Small intestine (tissue), 7 donors: ENCODE measurements around the gene RFX3. TPM values are rescaled to one million over a fixed set of nuclear protein-coding genes. Genes with fewer than 3 reads are reported as not detected.
A peak's percentile ranks its signal among the peaks of the same experiment; 100 is the strongest.

Source experiments
- DNase-seq, 2 donors: peaks; one replicate each; pipeline versions ENCODE4 v3.0.0 to v3.0.0-alpha.2; 2013
- FAIRE-seq: peaks from 2 replicates; lab custom pipeline; 2012; peaks lifted over from hg19 to GRCh38; lab: Jason Lieb, UNC
- H3K27ac ChIP-seq, 3 donors: one replicate each; pipeline ENCODE4 v1.5.1; 2013; ENCODE audit warnings: low read length in 2 of 3, mild to moderate bottlenecking in 2 of 3, control low read depth in 1 of 3, inconsistent platforms in 1 of 3, low read depth in 1 of 3, moderate library complexity in 1 of 3
- H3K27me3 ChIP-seq, 3 donors: one replicate each; pipeline ENCODE4 v1.6.1; 2013; ENCODE audit warnings: low read length in 3 of 3, inconsistent platforms in 1 of 3; ENCODE audit not compliant: control insufficient read depth in 3 of 3, insufficient read depth in 3 of 3
- H3K36me3 ChIP-seq, 3 donors: one replicate each; pipeline ENCODE4 v1.6.1; 2013; ENCODE audit warnings: low read length in 3 of 3, inconsistent platforms in 1 of 3, low read depth in 1 of 3, mild to moderate bottlenecking in 1 of 3, moderate library complexity in 1 of 3; ENCODE audit not compliant: control insufficient read depth in 3 of 3, insufficient read depth in 2 of 3
- H3K4me1 ChIP-seq, 3 donors: one replicate each; pipeline ENCODE4 v1.6.1; 2013; ENCODE audit warnings: low read length in 2 of 3, inconsistent platforms in 1 of 3, low read depth in 1 of 3, mild to moderate bottlenecking in 1 of 3, moderate library complexity in 1 of 3; ENCODE audit not compliant: control insufficient read depth in 3 of 3, insufficient read depth in 2 of 3
- H3K4me3 ChIP-seq, 3 donors: one replicate each; pipeline ENCODE4 v1.5.1; 2013; ENCODE audit warnings: low read length in 3 of 3, control low read depth in 1 of 3, inconsistent platforms in 1 of 3, low read depth in 1 of 3, mild to moderate bottlenecking in 1 of 3, moderate library complexity in 1 of 3
- H3K9me3 ChIP-seq, 2 donors: one replicate each; pipeline ENCODE4 v1.6.1; 2013; ENCODE audit warnings: low read depth in 1 of 2, low read length in 1 of 2; ENCODE audit not compliant: control insufficient read depth in 2 of 2, insufficient read depth in 1 of 2
- WGBS, 3 donors: extraction: QIAGEN DNeasy Blood & Tissue Kit; methylation state at CpG; one replicate each; pipeline ENCODE4 v1.1.7; 2013; 5-methylcytosine and 5-hydroxymethylcytosine counted together
- polyA plus RNA-seq, 4 donors: library from polyadenylated mRNA; stranded (reverse) in 3 of 4; unstranded in 1 of 4; fragments of 200-250 nt in 3 of 4; fragments of 120-200 nt in 1 of 4; gene quantifications; one replicate each; pipeline versions ENCODE4 v1.2.1 to v1.2.3, GENCODE V29; 2013
- donor health status: healthy with polysubstance abuse.
- donor health status: control.
- donor health status: control.
- donor health status: Bipolar disorder and iron deficiency.
- donor health status: healthy.

RFX3 gene
- polyA plus RNA-seq, 4 donors = 0.27 to 8.1 (median 1.3) TPM

DNA sequence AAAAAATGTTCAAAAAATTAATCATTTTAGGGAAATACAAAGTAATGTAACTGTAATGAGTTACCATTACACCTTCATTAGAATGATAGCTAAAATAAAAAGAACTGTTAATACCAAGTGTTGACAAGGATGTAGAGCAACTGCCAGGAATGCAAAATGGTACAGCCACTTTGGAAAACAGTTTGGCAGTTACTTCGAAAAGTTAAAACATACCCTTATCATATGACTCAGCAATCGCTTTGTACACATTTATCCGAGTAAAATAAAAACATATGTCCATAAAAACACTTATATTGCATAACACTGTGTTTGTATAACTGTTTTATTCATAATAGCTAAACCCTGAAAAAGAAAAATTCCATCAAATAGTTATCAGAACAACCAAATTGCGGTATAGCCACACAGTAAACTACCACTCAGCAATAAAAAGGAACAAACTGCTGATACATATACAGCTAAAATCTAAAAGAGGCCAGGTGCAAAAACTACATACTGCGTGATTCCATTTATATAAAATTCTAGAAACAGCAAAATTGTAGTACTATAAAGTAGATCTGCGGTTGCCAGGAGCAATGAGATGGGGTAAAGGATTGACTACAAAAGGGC lies 61.7 kb downstream of the RFX3 start:
- H3K9me3 ChIP-seq = no peaks in the 10 kb centered on the region
- DNase-seq (no peak), FAIRE-seq (no peak)
- 82 to 92% (median 89%) methylated on average over 6 of the region's 6 CpGs for WGBS, 3 donors
- H3K36me3 ChIP-seq = no peaks in the 10 kb centered on the region
- no peak overlapping the region for H3K4me3 ChIP-seq
- H3K27me3 ChIP-seq = no peaks in the 10 kb centered on the region
- no peak overlapping the region for H3K27ac ChIP-seq
- H3K4me1 ChIP-seq = no peaks in the 10 kb centered on the region

DNA sequence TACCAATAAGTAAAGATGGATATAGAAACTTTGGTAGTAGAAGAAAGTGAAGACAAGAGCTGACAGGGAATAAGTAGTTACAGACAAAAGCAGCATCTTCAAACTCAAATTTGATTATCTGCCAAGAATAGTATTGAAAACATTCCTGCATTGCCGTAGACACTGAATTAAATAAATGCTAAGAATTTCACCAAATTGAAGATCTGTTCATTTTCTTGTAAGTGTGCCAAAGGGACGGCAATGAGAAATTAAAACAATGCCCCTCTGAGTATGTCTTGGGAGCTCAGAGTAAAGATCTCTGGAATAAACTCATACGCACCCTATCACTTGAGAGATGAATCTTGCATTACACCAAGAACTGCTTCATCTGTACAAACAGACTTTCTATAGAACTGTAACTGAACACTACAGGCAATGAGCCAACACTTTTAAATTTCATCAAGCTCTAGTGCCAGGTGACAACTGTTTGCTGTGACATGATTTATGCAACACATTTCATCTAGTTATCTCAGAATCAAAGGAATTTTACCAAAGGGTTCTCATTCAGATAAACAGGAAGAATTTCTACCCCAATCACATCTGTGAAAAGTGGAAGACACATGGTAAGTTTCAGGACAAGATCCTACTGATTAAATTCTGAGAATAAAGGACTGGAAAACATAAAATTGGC lies 66.9 kb downstream of the RFX3 start:
- H3K36me3 ChIP-seq = no peaks in the 10 kb centered on the region
- no peaks in the 10 kb centered on the region for H3K4me1 ChIP-seq
- FAIRE-seq (no peak), DNase-seq (no peak)
- no peaks in the 10 kb centered on the region for H3K27me3 ChIP-seq
- 69 to 94% (median 91%) methylated on average over 3 of the region's 3 CpGs for WGBS, 3 donors
- no peak overlapping the region for H3K27ac ChIP-seq
- no peaks in the 10 kb centered on the region for H3K9me3 ChIP-seq
- no peak overlapping the region for H3K4me3 ChIP-seq

DNA sequence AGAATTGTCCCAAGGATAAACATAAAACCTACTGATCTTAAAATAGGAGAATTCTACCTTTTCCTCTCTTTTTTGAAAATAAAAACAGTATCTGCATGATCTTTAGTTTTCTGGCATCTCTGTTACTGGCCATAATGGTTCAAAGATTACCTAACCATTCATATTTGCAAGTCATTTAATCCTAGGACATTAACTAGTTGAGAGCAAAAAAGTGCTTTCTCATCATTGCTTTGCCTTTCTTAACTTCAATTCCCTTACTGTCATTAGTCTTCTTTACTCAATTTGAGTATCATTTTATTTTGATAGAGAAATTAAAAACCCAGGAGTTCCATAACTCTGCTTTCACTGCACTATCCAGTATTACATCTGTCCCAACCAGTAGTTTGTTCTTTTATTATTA lies 68.6 kb downstream of the RFX3 start:
- Histone ChIP-seq H3K36me3 (no peaks in the 10 kb centered on the region), H3K27ac (no peak overlapping the region), H3K27me3 (no peaks in the 10 kb centered on the region), H3K9me3 (no peaks in the 10 kb centered on the region), H3K4me3 (no peak overlapping the region), H3K4me1 (no peaks in the 10 kb centered on the region)
- FAIRE-seq (no peak), DNase-seq (no peak)

DNA sequence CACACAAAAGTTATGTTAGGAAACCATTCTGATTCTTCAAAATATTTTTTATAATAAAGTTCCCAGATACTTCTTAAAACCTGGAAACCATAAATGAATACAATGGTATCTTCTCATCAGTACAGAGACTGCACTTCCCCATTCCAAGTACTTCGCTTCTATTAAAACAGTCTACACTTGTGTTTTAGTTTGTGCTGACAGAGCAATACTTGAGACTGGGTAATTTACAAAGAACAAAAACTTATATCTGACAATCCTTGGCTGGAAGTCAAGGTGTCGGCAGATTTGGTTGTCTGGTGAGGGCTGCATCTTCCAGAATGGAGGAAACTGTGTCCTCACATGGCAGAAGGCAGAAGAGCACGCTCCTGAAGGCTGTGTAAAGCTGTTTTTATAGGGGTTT lies 70.1 kb downstream of the RFX3 start:
- DNase-seq (no peak), FAIRE-seq (no peak)
- no peak overlapping the region for H3K4me3 ChIP-seq
- H3K27me3 ChIP-seq = no peaks in the 10 kb centered on the region
- H3K27ac ChIP-seq = no peak overlapping the region
- 84 to 96% (median 93%) methylated on average over 3 of the region's 3 CpGs for WGBS, 3 donors
- H3K36me3 ChIP-seq = no peaks in the 10 kb centered on the region
- no peaks in the 10 kb centered on the region for H3K9me3 ChIP-seq
- H3K4me1 ChIP-seq = no peaks in the 10 kb centered on the region

DNA sequence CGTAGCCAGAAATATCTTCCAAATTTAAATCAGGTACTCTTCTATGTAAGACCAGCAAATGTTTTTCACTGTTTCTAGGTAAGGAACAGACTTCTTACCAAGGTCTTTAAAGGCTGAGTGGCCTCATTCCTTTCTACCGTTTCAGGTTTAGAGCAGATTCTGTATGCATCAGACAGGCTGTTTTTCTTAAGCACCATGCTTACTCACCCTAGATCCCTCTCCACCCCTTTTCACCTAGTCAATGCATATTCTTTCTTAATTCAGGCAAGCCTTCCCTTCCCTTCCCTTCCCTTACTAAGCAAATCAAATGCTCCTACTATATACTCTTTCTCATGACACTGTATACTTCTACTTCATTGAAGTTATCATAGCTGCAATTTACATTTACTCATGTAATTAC lies 70.7 kb downstream of the RFX3 start:
- Histone ChIP-seq H3K4me1 (no peaks in the 10 kb centered on the region), H3K27me3 (no peaks in the 10 kb centered on the region), H3K36me3 (no peaks in the 10 kb centered on the region), H3K4me3 (no peak overlapping the region), H3K9me3 (no peaks in the 10 kb centered on the region), H3K27ac (no peak overlapping the region)
- no peak for FAIRE-seq
- WGBS, 3 donors = 93 to 94% (median 94%) methylated on average over 2 of the region's 2 CpGs
- no peak for DNase-seq

DNA sequence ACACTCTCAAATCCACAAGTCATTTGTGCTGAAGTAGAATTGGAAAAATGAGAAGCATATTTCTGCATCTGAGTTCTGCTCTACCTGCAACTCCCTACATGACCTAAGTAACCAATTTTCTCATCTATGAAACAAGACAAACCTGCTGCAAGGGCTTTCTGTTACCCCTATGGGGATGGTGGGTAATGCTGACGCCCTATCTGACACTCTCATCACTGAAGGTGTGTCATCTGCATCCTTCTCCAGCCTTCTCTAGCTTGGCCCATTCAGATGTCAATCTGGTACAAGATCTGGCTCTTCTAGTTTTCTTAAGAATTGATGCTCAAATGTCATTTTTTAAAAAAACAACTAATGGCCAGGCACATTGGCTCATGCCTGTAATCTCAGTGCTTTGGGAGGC lies 73.8 kb downstream of the RFX3 start:
- FAIRE-seq = no peak
- no peaks in the 10 kb centered on the region for H3K4me1 ChIP-seq
- H3K36me3 ChIP-seq = no peaks in the 10 kb centered on the region
- no peaks in the 10 kb centered on the region for H3K9me3 ChIP-seq
- WGBS, 3 donors = 83 to 96% (median 89%) methylated on average over 1 of the region's 1 CpG
- H3K4me3 ChIP-seq = no peak overlapping the region
- no peak overlapping the region for H3K27ac ChIP-seq
- no peak for DNase-seq
- no peaks in the 10 kb centered on the region for H3K27me3 ChIP-seq

DNA sequence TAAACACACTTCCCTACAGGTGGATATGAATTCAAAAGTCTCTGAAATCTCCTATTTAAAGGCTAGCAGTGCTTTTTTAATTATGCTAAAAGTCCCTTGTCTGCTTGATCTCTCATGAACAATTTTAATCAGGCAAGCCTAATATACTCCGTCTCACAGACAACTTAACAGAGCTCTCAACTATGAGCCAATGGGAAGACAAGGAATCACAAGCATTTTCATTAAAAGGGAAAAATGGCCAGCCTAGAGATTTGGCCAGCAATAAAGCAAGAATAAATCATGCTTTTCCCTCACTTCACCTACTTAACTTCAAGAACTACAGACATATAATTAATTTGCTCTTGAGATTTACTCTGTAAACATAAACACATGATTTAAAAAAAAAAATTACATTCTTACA lies 78.0 kb downstream of the RFX3 start:
- Histone ChIP-seq H3K27ac (no peak overlapping the region), H3K4me1 (no peaks in the 10 kb centered on the region), H3K4me3 (no peak overlapping the region), H3K27me3 (no peaks in the 10 kb centered on the region), H3K36me3 (no peaks in the 10 kb centered on the region), H3K9me3 (no peaks in the 10 kb centered on the region)
- FAIRE-seq = no peak
- DNase-seq = no peak
- WGBS, 3 donors = 67 to 95% (median 84%) methylated on average over 1 of the region's 1 CpG

DNA sequence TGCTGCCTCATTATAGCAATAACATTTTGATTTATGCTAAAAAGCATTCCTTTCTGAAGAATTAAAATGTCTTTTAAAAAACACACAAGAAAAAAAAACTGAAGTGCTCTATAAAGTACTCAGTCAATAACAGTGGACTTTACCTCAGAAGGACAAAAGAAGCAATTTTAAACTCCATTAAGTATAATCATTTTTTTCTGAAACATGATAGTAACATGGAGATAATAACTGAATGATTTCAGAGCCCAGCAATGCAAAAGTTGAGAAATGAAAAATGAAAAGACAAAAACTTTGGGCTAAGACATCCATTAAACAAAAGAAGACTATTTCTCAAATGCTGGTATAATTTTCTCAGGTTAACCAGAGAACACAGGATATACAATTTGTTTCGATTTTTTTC lies 78.7 kb downstream of the RFX3 start:
- Histone ChIP-seq H3K4me1 (no peaks in the 10 kb centered on the region), H3K4me3 (no peak overlapping the region), H3K27ac (no peak overlapping the region), H3K36me3 (no peaks in the 10 kb centered on the region), H3K9me3 (no peaks in the 10 kb centered on the region), H3K27me3 (no peaks in the 10 kb centered on the region)
- FAIRE-seq (peak; percentile 30), DNase-seq (no peak)
- 67 to 85% (median 78%) methylated on average over 1 of the region's 1 CpG for WGBS, 3 donors

DNA sequence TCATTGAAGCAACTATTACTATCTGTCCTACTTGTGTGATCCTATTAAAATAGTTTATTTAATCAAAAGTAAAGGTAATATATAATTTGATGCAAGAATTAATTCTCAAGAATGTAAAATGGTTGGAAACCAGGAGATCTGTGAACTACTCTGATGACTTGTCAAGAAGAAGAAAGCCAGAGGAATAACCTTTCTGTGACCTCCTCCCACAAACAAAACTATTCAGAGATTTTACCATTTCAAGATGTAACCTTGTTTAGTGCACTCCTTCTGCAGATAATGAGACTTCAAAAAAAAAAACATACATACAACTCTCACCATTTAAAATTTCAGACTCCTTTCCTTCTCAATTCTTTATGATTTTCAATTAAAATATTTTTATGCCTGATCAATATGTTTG lies 79.5 kb downstream of the RFX3 start:
- H3K4me1 ChIP-seq = no peaks in the 10 kb centered on the region
- no peaks in the 10 kb centered on the region for H3K36me3 ChIP-seq
- DNase-seq (no peak), FAIRE-seq (no peak)
- H3K27ac ChIP-seq = no peak overlapping the region
- no peaks in the 10 kb centered on the region for H3K9me3 ChIP-seq
- H3K27me3 ChIP-seq = no peaks in the 10 kb centered on the region
- H3K4me3 ChIP-seq = no peak overlapping the region
